HepG2 (cell line): ENCODE results near the gene RFC2. TPM values are rescaled to one million over a fixed set of nuclear protein-coding genes. Genes with fewer than 3 reads are reported as not detected.

Experiments used
- GMEB2 ChIP-seq: IDR thresholded peaks from 2 replicates; pipeline ENCODE4 v1.6.1; 2016; ENCODE audit warnings: missing biosample characterization, missing genetic modification reagents, low read depth
- GPBP1L1 ChIP-seq: sonication (generic); formaldehyde crosslinking; IDR thresholded peaks from 2 replicates; pipeline ENCODE4 v1.5.0; 2020; ENCODE audit warnings: mild to moderate bottlenecking, missing genetic modification reagents
- KLF13 ChIP-seq: sonication (generic); formaldehyde crosslinking; IDR thresholded peaks from 2 replicates; pipeline ENCODE4 v1.4.0; 2020; ENCODE audit warnings: mild to moderate bottlenecking, missing genetic modification reagents
- NAIF1 ChIP-seq: sonication (generic); formaldehyde crosslinking; IDR thresholded peaks from 2 replicates; pipeline ENCODE4 v1.5.0; 2020; ENCODE audit warnings: mild to moderate bottlenecking, missing genetic modification reagents, borderline replicate concordance
- POLR2A ChIP-seq, 2 experiments: IDR thresholded peaks; 2 replicates each; pipeline ENCODE4 v1.6.1; 2011; ENCODE audit warnings: low read depth in 2 of 2, low read length in 2 of 2, mild to moderate bottlenecking in 1 of 2, moderate library complexity in 1 of 2; ENCODE audit not compliant: insufficient read depth in 1 of 2
- SCMH1 ChIP-seq: sonication (generic); formaldehyde crosslinking; IDR thresholded peaks from 2 replicates; pipeline ENCODE4 v1.9.0; 2021; ENCODE audit warnings: missing genetic modification reagents, mild to moderate bottlenecking, borderline replicate concordance
- STAG1 ChIP-seq: sonication (generic); formaldehyde crosslinking; IDR thresholded peaks from 2 replicates; pipeline ENCODE4 v1.4.0; 2020; ENCODE audit warnings: missing genetic modification reagents
- TCF12 ChIP-seq, 2 experiments: fragments of 450-650 bp in 1 of 2; sonication (generic) in 1 of 2; formaldehyde crosslinking in 1 of 2; IDR thresholded peaks; 2 replicates each; pipeline versions ENCODE4 v1.6.1 to v1.8.0; 2017 to 2022; ENCODE audit warnings: antibody characterized with exemption in 1 of 2, mild to moderate bottlenecking in 1 of 2, missing genetic modification reagents in 1 of 2, moderate library complexity in 1 of 2
- ZBTB21 ChIP-seq: sonication (generic); formaldehyde crosslinking; IDR thresholded peaks from 2 replicates; pipeline ENCODE4 v1.4.0; 2020; ENCODE audit warnings: missing genetic modification reagents
- ZBTB37 ChIP-seq: sonication (generic); formaldehyde crosslinking; IDR thresholded peaks from 2 replicates; pipeline ENCODE4 v1.4.0; 2020; ENCODE audit warnings: mild to moderate bottlenecking, missing genetic modification reagents
- ZBTB8A ChIP-seq: sonication (generic); formaldehyde crosslinking; IDR thresholded peaks from 2 replicates; pipeline ENCODE4 v1.4.0; 2020; ENCODE audit warnings: mild to moderate bottlenecking, low read depth, missing genetic modification reagents, borderline replicate concordance
- ZFP82 ChIP-seq: sonication (generic); formaldehyde crosslinking; IDR thresholded peaks from 2 replicates; pipeline ENCODE4 v1.5.1; 2020; ENCODE audit warnings: mild to moderate bottlenecking, missing genetic modification reagents, borderline replicate concordance
- ZNF124 ChIP-seq: sonication (generic); formaldehyde crosslinking; IDR thresholded peaks from 2 replicates; pipeline ENCODE4 v1.4.0; 2020; ENCODE audit warnings: missing genetic modification reagents
- ZNF550 ChIP-seq: sonication (generic); formaldehyde crosslinking; IDR thresholded peaks from 2 replicates; pipeline ENCODE4 v1.4.0; 2020; ENCODE audit warnings: mild to moderate bottlenecking, missing genetic modification reagents, borderline replicate concordance
- ZNF713 ChIP-seq: sonication (generic); formaldehyde crosslinking; IDR thresholded peaks from 2 replicates; pipeline ENCODE4 v1.4.0; 2020; ENCODE audit warnings: mild to moderate bottlenecking, missing genetic modification reagents
- ZNF776 ChIP-seq: sonication (generic); formaldehyde crosslinking; IDR thresholded peaks from 2 replicates; pipeline ENCODE4 v1.4.0; 2020; ENCODE audit warnings: mild to moderate bottlenecking, missing genetic modification reagents
- polyA plus RNA-seq, 8 experiments: library from polyadenylated mRNA; depleted of rRNA in 3 of 8; stranded (reverse) in 7 of 8; unstranded in 1 of 8; fragments of >200 nt; fragmentation: Illumina TruSeq in 4 of 8; extraction: Trizol in 4 of 8; gene quantifications; 2 replicates each; pipeline versions ENCODE4 v1.2.1 to v1.2.3, GENCODE V29; 2011 to 2016; ENCODE audit warnings: low read depth in 4 of 8, missing spikeins in 1 of 8, mixed read lengths in 1 of 8; ENCODE audit not compliant: insufficient read depth in 1 of 8
- total RNA-seq, 5 experiments: library from RNA; depleted of rRNA; stranded (reverse); fragments of >200 nt; fragmentation: Illumina TruSeq; extraction: Trizol; gene quantifications; 2 replicates each; pipeline ENCODE4 v1.2.3, GENCODE V29; 2016; ENCODE audit warnings: low read depth in 1 of 5
- TF ChIP-seq, protein P1 (sequence below): sonication (generic); formaldehyde crosslinking; IDR thresholded peaks from 2 replicates; pipeline ENCODE4 v1.4.0; 2020; ENCODE audit warnings: missing genetic modification reagents

RFC2 gene
- total and polyA plus RNA-seq, 2 of the 13 experiments (the other 11 are each of a cell fraction or from before 2014, with no cell fraction given), result 14.6 to 43.5 TPM

DNA sequence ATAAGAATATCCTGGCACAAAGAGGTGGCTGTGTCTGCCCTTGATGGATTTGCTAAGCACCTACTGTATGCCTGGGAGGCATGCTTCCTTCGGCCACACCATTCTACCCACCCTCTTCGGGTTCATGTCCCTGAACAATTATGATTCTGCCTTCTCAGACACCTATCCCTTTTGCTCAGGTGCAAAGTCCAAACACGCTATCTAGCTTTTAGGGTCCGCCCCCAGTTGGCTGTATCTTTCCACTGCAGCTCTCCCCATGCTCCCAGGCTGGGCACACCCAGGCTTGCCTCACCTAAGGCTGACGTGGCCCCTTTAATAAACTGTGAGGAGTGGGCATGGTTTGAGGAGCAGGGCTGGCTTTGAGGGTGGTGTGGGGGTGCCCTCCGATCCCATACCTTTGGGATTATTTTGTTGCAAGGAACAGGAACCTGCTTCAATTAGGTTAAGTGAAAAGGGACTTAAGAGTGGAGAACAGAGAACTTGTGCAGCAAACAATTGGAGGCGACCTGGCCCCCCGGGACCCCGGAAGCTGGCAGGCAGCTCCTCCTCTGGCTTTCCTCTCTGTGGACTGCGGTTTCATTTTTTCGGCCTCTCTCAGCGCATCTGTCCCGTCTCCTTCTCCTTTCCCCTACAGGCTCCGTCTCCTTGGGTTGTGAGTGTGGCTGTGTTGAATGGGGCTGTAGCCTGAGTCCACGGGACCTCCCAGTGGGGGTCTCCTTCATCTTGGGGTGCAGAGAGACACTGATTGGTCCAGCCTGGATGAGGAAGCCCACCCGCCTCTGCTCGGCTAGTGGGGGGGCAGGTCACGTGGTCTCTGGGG lies 38.8 kb upstream of the RFC2 start (continued):
- TF ChIP-seq TCF12 (IDR thresholded peaks at IDR 0.05) (no peak), TCF12 (CRISPR knock-in tag; IDR thresholded peaks at IDR 0.05) (no peak), GMEB2 (CRISPR knock-in tag) (no peak), ZFP82 (CRISPR knock-in tag) (no peak), ZNF550 (CRISPR knock-in tag) (no peak), SCMH1 (CRISPR knock-in tag) (no peak), POLR2A (IDR thresholded peaks at IDR 0.05; ENCODE audit: insufficient read depth in 1 of 2, low read depth in 2 of 2, low read length in 2 of 2) (peak; percentile 80), ZNF776 (no peak), KLF13 (CRISPR knock-in tag) (no peak; the same call in 1 of the 2 replicates), ZNF124 (CRISPR knock-in tag) (0 out of 2 replicates have a peak, but pooled peaks have one; percentile 18), STAG1 (CRISPR knock-in tag) (0 out of 2 replicates have a peak, but pooled peaks have one; percentile 17), GPBP1L1 (CRISPR knock-in tag) (no peak), ZBTB8A (CRISPR knock-in tag) (no peak), ZNF713 (CRISPR knock-in tag) (no peak), NAIF1 (no peak), ZBTB21 (CRISPR knock-in tag) (no peak), ZBTB37 (CRISPR knock-in tag) (no peak)
- TF ChIP-seq, protein P1, sequence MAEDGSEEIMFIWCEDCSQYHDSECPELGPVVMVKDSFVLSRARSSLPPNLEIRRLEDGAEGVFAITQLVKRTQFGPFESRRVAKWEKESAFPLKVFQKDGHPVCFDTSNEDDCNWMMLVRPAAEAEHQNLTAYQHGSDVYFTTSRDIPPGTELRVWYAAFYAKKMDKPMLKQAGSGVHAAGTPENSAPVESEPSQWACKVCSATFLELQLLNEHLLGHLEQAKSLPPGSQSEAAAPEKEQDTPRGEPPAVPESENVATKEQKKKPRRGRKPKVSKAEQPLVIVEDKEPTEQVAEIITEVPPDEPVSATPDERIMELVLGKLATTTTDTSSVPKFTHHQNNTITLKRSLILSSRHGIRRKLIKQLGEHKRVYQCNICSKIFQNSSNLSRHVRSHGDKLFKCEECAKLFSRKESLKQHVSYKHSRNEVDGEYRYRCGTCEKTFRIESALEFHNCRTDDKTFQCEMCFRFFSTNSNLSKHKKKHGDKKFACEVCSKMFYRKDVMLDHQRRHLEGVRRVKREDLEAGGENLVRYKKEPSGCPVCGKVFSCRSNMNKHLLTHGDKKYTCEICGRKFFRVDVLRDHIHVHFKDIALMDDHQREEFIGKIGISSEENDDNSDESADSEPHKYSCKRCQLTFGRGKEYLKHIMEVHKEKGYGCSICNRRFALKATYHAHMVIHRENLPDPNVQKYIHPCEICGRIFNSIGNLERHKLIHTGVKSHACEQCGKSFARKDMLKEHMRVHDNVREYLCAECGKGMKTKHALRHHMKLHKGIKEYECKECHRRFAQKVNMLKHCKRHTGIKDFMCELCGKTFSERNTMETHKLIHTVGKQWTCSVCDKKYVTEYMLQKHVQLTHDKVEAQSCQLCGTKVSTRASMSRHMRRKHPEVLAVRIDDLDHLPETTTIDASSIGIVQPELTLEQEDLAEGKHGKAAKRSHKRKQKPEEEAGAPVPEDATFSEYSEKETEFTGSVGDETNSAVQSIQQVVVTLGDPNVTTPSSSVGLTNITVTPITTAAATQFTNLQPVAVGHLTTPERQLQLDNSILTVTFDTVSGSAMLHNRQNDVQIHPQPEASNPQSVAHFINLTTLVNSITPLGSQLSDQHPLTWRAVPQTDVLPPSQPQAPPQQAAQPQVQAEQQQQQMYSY (CRISPR knock-in tag), result no peak
